ENCODE data around the gene VIT. TPM values are rescaled to one million over a fixed set of nuclear protein-coding genes. Genes with fewer than 3 reads are reported as not detected.
A peak's percentile ranks its signal among the peaks of the same experiment; 100 is the strongest.

VIT gene
- total RNA-seq, 1 experiment from 2014 or later: 2.9 TPM

DNA sequence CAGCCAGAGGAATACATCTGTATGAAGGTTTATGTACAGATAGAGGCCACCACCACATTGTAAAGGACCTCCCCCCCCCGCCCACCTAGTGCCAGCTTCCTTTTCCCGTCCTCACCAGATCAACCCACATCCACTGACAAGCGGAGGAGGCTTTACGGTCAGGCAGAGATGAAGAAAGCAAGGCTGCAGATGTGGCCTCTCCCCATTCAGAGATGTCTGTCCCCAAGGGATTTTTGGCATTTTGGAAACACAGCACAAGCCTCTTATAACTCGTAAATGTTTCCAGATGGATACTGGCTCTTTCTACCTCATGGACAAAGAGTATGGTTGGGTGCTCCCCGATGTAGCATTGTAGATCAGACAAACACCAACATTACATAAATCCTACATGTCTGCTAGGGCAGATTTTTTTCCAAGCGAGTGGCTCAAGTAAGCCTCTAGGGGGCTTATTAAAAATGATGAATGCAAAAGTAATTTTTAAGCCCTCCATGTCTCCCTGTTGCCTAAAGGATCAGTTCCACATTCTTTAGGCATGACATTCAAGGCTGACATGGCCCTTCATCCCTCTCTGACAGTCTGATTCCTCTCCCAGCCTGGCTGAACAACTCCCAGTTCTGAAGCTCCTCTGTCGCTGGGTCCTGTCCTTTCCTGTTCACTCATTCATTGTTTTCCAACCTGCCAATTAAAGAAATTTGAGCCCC is 11.7 kb downstream of the VIT start:
- DNase-seq (ENCODE audit: low read depth): peak; percentile 81

DNA sequence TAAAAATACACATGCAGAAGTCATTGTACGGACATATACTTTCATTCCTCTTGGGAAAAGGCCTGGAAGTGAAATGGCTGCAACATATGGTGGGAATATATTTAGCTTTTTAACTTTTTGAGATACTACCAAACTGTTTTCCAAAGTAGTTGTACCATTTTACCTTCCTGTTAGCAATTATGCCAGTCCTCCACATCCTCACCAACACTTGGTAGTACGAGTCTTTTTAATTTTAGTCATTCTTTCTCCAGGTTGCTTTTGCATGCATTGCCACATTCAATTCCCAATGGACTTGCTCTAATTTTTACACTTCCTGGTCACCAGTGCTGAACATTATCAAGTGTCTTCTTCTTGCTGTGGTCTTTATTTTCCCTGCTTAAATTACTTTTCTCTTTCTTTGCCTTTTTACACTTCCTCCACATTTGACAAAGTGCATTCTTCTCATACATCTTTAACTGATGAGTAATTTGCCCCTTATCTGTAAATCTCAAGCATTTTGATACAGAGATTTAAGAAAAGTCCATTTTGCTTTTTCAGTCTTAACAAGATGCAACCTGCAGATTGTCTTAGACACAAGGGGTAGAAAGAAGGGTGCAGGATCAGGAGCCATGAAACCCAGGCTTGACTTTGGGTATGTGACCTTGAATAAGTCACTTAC is 14.5 kb downstream of the VIT start:
- no peak for DNase-seq (ENCODE audit: low read depth)

DNA sequence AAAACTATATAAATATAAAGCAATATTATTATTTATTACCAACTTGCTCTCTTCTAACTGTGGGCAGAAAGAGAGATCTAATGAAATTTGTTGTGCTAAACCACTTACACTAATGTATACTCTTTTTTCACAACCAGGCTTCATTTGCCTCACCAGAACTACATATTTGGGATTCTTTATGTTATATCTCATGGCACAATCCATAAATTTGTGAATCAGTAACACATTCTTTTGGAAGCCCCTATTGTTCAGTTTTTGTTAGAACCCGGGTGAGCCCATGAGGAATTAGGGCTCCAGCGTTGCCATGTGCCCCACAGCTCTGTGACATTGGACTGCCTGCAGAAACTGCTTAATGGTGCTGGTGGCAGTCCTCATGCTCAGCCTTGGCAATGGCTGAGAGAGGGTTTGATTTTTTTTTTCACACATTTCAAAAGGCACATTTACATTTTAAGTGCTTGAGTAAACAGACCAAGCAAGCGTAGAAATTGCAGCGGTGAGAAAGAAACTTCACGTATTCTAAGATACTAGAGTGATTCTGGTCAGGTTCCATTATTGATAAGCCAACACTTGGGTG is 15.3 kb downstream of the VIT start:
- DNase-seq (ENCODE audit: low read depth): no peak

DNA sequence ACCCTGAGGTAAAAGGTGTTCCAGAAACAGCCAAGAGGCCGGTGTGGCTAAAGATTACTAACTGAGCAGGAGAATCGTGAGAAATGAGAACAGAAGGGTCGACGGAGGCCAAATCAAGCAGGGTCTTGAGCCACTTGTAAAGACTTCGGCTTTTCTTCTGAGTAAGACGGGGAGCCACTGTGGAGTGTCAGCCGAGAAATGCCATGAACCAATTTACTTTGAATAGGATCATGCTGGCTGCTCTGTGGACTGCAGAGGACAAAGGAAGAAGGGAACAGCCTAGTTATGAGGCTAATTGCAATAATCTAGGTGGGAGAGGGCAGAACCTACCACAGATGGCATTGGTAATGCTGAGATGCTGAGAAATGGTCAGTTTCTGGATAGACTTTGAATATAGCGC is 16.8 kb downstream of the VIT start:
- no peak for DNase-seq (ENCODE audit: low read depth)

DNA sequence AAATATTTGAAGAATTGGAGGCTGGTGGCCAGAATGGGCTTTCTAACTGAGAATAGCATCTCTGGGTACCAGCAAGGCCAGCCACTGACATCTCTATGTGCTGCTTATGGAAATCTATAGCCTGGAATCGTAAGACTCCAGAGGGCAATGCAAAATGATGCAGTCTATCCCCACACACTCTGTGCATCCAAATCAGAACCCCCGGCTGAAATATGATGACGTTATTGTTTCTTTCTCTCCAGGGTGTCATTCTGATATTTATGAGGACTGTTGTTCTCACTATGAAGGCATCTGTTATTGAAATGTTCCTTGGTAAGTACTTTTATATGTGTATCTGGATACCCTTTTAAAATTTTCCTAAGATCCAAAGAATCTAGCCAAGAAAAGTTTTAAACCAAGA is 19.6 kb downstream of the VIT start:
- DNase-seq (ENCODE audit: low read depth): no peak

DNA sequence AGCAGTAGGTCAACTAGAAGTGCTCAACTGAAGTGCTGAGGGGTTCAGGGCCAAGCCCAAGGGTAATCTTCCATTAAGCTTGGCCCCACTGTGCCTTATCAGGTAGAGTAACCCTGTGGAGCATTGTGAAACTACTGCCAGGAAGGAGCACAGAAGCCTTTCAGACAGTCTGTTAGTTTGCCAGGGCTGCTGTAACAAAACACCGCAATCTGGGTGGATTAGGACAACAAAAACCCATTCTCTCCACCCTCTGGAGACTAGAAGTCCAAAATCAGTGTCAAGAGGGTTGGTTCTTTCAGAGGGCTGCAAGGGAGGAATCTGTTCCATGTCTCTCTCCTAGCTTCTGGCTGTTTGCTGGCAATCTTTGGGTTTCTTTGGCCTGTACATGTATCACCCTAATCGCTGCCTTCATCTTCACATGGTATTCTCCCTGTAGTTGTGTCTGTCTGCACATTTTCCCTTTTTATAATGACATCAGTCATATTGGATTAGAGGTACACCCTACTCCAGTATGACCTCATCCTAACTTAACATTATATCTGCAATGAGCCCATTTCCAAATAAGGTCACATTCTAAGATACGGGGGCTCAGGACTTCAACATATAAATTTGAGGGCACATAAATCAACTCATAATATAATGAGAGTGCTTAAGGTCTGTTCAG is 21.2 kb downstream of the VIT start:
- DNase-seq (ENCODE audit: low read depth): no peak

DNA sequence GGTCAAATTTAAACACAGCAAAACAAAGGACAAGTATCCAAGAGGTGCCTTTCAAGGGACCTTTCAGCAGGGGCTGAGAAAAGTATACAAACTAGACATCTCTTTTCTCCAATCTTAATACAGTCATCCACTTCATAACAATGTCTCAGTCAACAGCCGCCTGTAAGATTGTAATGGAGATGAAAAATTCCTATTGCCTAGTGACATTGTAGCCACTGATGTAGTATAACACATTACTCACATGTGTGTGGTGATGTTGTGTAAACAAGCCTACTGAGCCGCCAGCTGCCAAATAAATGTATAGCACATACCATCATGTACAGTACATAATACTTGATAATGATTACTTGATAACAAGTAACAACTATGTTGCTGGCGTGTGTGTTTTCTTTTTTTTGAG is 31.0 kb downstream of the VIT start:
- no peak for DNase-seq (ENCODE audit: low read depth)

DNA sequence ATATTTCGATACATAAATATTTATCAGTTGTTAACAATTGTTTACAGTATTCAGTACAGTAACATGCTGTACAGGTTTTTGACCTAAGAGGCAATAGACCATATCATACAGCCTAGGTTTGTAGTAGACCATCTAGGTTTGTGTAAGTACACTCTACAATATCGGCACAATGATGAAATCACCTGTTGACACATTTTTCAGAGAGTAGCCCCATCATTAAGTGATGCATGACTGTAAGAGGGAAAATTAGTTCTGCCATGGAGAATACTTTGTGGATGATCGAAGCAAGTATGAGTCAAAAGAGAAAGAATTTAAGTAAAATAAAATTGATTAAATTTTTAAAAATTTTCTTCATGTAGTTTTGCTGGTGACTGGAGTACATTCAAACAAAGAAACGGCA is 32.6 kb downstream of the VIT start:
- DNase-seq (ENCODE audit: low read depth): no peak

DNA sequence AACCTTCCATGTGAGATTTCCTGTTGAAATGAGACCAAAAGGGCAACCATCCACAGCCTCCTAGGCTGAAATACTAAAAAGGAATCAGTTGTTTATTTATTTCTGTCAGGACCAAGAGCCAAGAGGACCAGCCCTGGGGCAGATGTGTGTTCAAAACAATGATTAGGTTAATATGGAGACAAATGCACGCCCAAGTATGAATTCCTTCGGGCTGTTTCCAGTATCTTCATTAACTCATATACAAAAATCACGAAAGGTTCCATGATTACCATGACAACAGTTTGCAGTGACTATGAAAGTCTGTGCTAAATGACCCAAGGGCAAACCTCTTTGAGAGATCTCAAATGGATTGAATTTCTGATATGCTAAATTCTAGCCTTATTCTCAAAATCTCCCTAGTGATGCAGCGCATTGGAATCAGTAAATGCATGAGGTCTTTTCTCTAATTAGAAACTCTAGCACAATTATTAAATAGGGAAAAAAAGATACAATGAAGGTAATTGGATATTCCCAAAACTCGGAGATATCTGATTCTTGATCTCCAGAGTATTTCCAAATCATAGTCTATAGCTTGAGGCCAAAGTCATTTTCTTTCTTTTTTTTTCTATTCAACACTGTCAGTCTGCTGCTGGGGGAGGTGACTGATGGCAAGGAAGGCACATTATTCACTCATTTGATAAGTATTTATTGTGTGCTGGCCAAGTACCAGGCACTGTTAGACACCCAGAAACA is 35.6 kb downstream of the VIT start:
- peak; percentile 92 for DNase-seq (ENCODE audit: low read depth)

DNA sequence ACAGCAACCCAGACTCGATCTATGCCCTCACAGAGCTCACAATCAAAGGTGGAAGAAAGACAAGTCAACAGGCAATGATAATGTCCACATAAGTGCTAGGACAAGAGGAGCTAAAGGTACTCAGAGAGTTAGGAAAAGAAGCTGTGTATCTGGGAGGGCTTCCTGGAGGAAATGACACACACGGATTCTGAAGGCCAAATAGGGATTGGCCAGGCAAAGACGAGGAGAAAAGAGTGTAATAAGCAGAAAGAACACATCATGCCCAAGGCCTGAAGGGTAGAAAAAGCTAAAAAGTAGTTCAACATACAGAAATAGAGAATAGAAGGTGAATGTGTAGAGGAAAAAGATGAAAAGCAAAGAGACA is 36.1 kb downstream of the VIT start:
- no peak for DNase-seq (ENCODE audit: low read depth)

DNA sequence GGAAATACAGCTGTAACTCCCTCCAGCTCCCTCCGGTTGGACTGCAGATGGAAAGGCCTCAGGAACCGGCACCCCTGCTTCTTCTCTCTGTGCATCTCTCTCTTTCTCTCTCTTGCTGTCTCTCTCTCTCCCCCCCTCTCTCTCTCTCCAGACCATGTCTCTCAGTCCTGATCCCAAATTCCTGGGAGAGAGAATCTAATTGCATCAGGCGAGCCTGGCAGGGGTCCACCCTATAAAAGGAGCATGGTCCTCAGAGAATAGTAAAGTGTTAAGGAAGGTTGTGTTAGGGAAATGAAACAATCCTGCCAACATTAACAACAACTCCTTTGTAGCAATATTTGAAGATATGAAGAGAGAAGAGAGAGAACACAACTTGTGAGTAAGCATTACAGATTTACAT is 36.7 kb downstream of the VIT start:
- DNase-seq (ENCODE audit: low read depth): no peak

DNA sequence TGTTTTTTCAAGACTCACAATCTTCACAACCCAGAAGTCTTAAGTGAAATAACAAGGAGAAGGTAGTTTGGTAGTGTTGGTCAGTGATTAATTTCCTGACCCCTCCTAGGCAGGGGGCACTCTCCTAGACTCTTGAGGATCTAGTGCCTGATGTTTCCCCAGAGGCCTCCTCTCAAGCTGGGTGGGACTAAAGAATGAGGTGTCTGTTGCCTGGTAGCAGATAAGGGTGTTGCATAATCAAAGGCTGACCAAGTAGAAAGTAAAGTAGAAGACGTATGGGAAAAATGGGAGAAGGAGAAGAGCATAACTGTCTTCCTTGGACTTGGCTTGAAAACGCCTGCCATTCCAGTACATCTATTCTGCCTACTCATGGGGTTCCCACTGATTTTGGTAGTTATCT is 37.8 kb downstream of the VIT start:
- DNase-seq (ENCODE audit: low read depth): peak; percentile 25

DNA sequence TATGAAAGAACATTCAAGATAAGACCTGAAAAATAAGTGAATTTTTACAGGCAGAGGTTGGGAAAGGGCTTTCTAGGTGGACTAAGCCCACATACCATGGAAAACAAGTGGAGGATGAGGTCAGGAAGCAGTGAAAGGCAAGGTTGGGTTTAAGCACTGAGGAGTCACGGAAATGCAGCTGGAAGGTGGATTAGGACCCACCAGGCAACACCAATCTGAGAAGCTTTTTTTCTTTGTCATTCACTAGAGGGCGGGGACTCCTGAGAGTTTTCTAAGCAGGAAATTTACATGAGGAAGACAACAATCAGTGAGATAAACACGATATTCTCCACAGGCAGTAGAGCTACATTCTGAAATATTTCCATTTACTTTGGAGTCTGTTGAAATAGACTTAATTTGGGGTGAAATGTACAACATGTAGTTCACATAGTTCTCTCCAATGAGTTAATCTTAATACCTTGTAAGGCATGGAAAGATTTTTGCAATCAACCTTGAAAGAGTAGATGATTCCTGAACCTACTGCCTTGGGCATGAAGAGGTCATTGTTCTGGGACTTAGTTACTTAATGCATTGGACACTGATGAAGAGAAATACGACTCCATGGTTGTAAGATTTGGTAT is 40.7 kb downstream of the VIT start:
- no peak for DNase-seq (ENCODE audit: low read depth)

DNA sequence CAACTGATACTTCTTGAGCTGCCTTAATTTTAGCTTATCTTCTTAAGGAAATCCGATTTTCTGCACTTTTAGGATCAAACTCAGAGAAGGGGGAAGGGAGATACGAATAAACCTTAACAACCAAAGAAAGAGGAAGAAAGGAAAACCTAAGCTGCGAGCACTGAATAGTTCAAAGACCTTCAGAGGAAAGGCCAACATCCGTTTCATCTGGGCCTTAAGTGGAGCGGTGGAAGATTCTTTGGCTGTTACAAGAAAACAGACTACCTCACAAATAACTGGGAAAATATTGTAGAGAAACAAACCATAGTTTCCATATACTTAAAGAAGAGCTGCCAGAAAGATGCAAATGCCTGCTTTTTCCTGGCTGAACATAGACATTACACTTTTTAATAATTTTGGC is 43.6 kb downstream of the VIT start:
- DNase-seq (ENCODE audit: low read depth): no peak

DNA sequence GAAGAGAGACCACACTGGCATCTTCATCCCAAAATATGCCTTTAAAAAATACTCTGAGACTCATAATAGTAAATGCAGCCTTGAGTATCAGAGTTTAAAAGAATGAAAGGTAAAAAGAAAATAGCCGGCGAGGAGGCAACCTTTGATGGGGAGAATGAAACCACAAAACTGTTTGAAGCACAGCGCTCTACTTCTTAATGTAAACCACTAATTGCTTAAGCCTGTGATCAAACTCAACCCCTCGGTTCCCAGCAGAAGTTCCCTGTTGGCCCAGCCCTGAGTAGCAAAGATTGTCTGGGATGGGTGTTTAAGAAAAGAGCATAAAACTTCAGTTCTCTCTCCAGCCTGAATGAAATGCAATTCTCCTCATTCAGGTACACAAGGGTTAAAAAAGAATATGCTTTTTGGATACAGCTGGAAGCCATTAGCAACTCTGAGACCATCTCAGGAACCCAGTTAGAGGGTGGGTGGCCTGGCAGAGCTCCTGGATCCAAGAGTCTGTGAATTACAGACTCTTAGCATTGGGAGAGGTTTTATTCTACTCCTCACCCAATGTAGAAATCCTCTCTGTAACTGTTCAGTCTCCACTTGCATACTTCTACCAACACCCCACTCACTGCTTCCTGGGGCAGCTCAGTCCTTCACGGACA is 44.8 kb downstream of the VIT start:
- peak; percentile 56 for DNase-seq (ENCODE audit: low read depth)

DNA sequence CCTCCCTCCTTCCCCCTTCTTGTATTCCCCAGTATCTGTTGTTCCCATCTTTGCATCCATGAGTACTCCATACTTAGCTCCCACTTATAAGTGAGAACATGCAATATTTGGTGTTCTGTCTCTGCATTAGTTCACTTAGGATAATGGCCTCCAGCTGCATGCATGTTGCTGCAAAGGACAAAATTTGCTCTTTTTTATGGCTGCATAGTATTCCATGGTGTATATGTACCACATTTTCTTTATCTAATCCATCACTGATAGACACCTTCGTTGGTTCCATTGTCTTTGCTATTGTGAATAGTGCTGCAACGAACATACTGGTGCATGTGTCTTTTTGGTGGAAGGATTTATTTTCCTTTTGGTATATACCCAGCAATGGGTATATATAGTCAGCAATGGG is 47.4 kb downstream of the VIT start:
- DNase-seq (ENCODE audit: low read depth): no peak

DNA sequence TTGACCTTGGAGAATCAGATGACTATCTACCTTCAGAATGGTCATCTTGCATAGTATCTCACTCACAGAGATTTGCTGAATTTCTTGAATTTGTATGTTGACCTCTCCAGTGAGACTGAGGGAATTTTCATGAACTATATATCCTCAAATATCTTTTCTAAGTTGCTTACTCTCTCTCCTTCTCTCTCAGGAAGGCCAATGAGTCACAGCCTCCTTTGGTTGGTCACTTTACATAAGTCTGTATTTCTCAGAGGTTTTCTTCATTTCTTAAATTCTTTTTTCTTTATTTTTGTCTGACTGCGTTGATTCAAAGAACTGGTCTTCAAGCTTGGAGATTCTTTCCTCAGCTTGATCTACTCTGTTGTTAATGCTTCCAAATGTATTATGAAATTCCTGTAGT is 51.7 kb downstream of the VIT start:
- no peak for DNase-seq (ENCODE audit: low read depth)

DNA sequence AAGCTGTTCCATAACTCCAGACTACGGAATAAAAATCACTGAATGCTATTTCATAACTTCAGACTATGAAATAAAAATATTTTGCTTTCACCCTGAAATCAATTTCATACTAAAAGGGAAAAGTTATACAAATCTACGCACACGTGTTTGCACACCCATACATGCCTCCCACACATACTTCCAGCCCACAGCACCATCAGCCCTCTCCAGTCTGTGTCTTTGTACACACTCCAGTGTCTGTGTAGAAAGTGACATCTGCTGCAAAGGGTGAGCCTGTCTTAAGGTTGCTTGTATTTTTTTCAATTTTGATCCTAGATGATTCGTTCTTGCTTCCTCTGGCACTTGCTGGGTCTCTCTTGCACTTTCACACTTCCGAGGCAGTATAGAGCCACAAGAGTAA is 53.6 kb downstream of the VIT start:
- no peak for DNase-seq (ENCODE audit: low read depth)

DNA sequence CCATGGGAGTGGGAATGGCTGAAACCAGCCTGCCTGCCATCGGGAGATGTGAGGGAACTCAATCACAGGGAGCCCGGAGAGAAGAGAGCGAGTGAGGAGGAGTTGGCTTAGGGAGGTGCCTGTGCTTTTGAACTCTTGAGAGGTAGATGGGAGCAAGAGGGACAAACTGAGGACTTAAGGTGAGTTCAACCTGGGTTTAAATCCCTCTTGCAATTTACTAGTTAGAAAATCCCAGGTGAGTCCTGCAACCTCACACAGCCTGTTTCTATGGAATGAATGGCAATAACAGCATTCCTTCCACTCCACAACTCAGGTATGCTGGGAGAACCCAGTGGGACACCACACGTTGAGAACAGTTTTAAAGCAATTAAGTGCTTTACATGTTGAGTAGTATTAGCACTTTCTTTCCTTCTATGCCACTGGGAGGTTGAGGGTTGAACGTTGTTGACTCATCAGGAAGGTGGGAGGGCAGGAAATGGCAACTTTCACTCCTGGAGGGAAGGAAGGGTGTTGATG is 57.3 kb downstream of the VIT start:
- DNase-seq (ENCODE audit: low read depth): peak; percentile 27

DNA sequence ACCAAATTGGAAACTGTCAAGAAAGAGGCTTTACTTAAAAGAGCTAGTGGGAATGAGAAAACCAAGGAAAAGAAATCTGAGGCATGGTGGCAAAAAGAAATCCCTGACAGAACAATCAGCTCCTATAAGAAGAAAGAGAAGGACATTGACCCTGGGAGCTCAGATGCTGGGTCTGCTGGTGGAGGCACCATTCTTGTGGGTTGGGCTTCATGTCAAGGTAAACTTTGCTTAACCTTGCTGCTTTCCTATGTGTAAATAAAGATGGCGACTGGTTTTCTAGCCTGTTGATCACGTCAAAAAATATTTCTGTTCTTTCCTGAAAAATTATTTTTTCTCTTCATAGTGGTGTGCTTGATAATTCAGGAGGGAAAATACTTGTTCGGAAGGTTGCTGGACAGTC is 58.1 kb downstream of the VIT start:
- DNase-seq (ENCODE audit: low read depth): no peak

DNA sequence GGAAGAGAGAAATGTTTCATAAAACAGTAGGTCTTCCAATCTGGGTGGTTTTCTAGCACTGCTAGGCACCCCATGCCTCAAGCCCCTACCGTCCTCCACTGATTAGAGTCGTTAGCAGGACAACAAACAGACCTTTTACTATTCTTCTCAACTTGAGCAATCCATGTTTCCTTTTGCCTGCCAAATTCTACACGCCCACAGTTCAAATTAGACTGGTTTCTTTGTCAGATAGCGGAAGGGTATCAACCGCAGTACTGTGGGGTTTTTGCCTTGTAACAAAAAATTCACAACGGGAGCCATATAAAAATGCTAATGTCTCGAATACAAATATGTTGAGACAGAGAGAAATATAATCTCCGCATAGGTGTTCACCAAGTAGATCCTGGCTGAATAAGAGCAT is 59.9 kb downstream of the VIT start:
- DNase-seq (ENCODE audit: low read depth): peak; percentile 39

Measured in RPMI7951 (cell line).